ENCODE results near the gene CEBPZOS.

Gene CEBPZOS

DNA sequence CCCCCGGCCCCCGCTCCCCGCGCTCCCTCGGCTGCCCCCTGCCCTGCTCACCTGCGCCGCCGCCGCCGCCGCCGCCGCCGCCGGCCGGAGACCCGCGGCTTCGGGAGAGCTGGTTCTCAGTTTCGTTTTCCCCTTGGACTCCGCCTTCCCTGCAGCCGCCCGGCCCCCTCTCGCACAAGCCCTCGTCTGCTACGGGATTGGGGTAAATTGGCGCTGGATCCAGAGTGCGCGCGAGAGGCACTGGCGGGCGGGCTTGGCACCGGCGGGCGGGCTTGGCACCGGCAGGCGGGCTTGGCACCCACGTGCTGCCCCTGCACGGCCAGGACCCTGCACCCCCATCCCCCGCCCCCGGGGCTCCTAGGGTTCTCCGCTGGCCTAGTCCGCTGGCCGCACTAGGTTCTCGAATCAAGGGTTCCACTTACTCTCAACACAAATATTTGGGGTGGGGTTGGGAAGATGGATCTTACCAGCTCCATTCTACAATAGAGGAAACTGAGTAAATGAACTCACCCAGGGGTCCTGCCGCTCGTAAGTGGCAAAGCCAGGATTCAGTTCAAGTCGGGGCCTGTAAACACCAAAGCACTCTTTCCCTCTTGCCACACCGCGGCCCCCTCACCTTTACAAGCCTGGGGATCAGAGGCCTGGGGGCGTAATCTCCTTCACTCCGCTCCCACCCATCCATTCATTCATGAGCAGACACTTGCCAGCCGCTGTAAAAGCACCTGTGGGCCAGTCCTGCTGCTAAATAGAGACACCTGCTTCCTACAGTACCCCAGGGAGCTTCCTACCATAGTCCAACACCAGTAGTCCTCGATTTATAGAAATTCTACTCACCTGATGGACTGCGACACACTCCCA, 39.2 kb upstream of the CEBPZOS start, which contains the start of gene EIF2AK2 (continued):
- TF ChIP-seq ZNF19 (tag by site-specific recombination; IDR thresholded peaks at IDR 0.05; ENCODE audit: low read depth) (no peak), ZSCAN16 (tag by site-specific recombination; IDR thresholded peaks at IDR 0.05) (no peak), SP3 (tag by site-specific recombination; IDR thresholded peaks at IDR 0.05) (peak; percentile 48; the same call in 1 of the 2 replicates), ZNF747 (tag by site-specific recombination; IDR thresholded peaks at IDR 0.05) (no peak), HOXC10 (CRISPR knock-in tag; IDR thresholded peaks at IDR 0.05) (no peak), MYNN (tag by site-specific recombination; IDR thresholded peaks at IDR 0.05; ENCODE audit: borderline replicate concordance) (no peak), ZNF596 (tag by site-specific recombination; IDR thresholded peaks at IDR 0.05) (no peak), MEIS1 (CRISPR knock-in tag; IDR thresholded peaks at IDR 0.05; ENCODE audit: borderline replicate concordance) (no peak), ZSCAN30 (tag by site-specific recombination; IDR thresholded peaks at IDR 0.05) (no peak), ZXDB (tag by site-specific recombination; IDR thresholded peaks at IDR 0.05) (peak; percentile 40), SCRT1 (tag by site-specific recombination; IDR thresholded peaks at IDR 0.05; ENCODE audit: borderline replicate concordance) (no peak), ZNF311 (tag by site-specific recombination; IDR thresholded peaks at IDR 0.05; ENCODE audit: borderline replicate concordance) (no peak), ZFHX2 (tag by site-specific recombination; conservative IDR thresholded peaks at IDR 0.05) (peak; percentile 61), ZNF555 (tag by site-specific recombination; conservative IDR thresholded peaks at IDR 0.05) (no peak), ZNF10 (tag by site-specific recombination; IDR thresholded peaks at IDR 0.05) (no peak), ZNF473 (tag by site-specific recombination; IDR thresholded peaks at IDR 0.05) (no peak), ZNF184 (tag by site-specific recombination; IDR thresholded peaks at IDR 0.05) (no peak), ZNF549 (tag by site-specific recombination; IDR thresholded peaks at IDR 0.05) (no peak), ZNF140 (tag by site-specific recombination; IDR thresholded peaks at IDR 0.05) (no peak), ZNF544 (tag by site-specific recombination; IDR thresholded peaks at IDR 0.05) (no peak), ZNF660 (tag by site-specific recombination; IDR thresholded peaks at IDR 0.05) (no peak), ZNF132 (tag by site-specific recombination; IDR thresholded peaks at IDR 0.05; ENCODE audit: borderline replicate concordance) (no peak), GLIS1 (tag by site-specific recombination; IDR thresholded peaks at IDR 0.05) (no peak), ZNF114 (tag by site-specific recombination; IDR thresholded peaks at IDR 0.05) (no peak), ZSCAN23 (tag by site-specific recombination; IDR thresholded peaks at IDR 0.05) (no peak)
- TF ChIP-seq, protein P1, sequence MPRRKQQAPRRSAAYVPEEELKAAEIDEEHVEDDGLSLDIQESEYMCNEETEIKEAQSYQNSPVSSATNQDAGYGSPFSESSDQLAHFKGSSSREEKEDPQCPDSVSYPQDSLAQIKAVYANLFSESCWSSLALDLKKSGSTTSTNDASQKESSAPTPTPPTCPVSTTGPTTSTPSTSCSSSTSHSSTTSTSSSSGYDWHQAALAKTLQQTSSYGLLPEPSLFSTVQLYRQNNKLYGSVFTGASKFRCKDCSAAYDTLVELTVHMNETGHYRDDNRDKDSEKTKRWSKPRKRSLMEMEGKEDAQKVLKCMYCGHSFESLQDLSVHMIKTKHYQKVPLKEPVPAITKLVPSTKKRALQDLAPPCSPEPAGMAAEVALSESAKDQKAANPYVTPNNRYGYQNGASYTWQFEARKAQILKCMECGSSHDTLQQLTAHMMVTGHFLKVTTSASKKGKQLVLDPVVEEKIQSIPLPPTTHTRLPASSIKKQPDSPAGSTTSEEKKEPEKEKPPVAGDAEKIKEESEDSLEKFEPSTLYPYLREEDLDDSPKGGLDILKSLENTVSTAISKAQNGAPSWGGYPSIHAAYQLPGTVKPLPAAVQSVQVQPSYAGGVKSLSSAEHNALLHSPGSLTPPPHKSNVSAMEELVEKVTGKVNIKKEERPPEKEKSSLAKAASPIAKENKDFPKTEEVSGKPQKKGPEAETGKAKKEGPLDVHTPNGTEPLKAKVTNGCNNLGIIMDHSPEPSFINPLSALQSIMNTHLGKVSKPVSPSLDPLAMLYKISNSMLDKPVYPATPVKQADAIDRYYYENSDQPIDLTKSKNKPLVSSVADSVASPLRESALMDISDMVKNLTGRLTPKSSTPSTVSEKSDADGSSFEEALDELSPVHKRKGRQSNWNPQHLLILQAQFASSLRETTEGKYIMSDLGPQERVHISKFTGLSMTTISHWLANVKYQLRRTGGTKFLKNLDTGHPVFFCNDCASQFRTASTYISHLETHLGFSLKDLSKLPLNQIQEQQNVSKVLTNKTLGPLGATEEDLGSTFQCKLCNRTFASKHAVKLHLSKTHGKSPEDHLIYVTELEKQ (tag by site-specific recombination; IDR thresholded peaks at IDR 0.05; ENCODE audit: borderline replicate concordance) = no peak
- TF ChIP-seq, protein P2, sequence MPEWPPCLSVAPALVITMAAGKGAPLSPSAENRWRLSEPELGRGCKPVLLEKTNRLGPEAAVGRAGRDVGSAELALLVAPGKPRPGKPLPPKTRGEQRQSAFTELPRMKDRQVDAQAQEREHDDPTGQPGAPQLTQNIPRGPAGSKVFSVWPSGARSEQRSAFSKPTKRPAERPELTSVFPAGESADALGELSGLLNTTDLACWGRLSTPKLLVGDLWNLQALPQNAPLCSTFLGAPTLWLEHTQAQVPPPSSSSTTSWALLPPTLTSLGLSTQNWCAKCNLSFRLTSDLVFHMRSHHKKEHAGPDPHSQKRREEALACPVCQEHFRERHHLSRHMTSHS (tag by site-specific recombination; IDR thresholded peaks at IDR 0.05) = no peak
- TF ChIP-seq, protein P3, sequence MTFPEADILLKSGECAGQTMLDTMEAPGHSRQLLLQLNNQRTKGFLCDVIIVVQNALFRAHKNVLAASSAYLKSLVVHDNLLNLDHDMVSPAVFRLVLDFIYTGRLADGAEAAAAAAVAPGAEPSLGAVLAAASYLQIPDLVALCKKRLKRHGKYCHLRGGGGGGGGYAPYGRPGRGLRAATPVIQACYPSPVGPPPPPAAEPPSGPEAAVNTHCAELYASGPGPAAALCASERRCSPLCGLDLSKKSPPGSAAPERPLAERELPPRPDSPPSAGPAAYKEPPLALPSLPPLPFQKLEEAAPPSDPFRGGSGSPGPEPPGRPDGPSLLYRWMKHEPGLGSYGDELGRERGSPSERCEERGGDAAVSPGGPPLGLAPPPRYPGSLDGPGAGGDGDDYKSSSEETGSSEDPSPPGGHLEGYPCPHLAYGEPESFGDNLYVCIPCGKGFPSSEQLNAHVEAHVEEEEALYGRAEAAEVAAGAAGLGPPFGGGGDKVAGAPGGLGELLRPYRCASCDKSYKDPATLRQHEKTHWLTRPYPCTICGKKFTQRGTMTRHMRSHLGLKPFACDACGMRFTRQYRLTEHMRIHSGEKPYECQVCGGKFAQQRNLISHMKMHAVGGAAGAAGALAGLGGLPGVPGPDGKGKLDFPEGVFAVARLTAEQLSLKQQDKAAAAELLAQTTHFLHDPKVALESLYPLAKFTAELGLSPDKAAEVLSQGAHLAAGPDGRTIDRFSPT (tag by site-specific recombination; IDR thresholded peaks at IDR 0.05) = peak; percentile 65
- TF ChIP-seq, protein P4, sequence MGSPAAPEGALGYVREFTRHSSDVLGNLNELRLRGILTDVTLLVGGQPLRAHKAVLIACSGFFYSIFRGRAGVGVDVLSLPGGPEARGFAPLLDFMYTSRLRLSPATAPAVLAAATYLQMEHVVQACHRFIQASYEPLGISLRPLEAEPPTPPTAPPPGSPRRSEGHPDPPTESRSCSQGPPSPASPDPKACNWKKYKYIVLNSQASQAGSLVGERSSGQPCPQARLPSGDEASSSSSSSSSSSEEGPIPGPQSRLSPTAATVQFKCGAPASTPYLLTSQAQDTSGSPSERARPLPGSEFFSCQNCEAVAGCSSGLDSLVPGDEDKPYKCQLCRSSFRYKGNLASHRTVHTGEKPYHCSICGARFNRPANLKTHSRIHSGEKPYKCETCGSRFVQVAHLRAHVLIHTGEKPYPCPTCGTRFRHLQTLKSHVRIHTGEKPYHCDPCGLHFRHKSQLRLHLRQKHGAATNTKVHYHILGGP (tag by site-specific recombination; IDR thresholded peaks at IDR 0.05) = no peak
- TF ChIP-seq, protein P5, sequence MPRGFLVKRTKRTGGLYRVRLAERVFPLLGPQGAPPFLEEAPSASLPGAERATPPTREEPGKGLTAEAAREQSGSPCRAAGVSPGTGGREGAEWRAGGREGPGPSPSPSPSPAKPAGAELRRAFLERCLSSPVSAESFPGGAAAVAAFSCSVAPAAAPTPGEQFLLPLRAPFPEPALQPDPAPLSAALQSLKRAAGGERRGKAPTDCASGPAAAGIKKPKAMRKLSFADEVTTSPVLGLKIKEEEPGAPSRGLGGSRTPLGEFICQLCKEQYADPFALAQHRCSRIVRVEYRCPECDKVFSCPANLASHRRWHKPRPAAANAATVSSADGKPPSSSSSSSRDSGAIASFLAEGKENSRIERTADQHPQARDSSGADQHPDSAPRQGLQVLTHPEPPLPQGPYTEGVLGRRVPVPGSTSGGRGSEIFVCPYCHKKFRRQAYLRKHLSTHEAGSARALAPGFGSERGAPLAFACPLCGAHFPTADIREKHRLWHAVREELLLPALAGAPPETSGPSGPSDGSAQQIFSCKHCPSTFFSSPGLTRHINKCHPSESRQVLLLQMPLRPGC (tag by site-specific recombination; IDR thresholded peaks at IDR 0.05) = no peak

All from HEK293 (cell line).